CD4-positive, CD25-positive, alpha-beta regulatory T cell (primary cell): ENCODE measurements around the gene CCDC146. TPM values are rescaled to one million over a fixed set of nuclear protein-coding genes. Genes with fewer than 3 reads are reported as not detected.
A peak's percentile ranks its signal among the peaks of the same experiment; 100 is the strongest.
"Not testable (repeated sequence)": the region's sequence is repeated elsewhere in the genome, so short reads cannot be mapped to it uniquely, and the experiment has no call there.

Experiments used
- ATAC-seq, 2 donors: fragments of 150-1000 bp; cut with Tn5 transposase; one replicate each; pipeline ENCODE4 v1.10.0; 2021; ENCODE audit warnings: low read depth in 2 of 2, moderate number of reproducible peaks in 2 of 2, moderate library complexity in 1 of 2
- DNase-seq, 3 donors: peaks; one replicate each; pipeline versions ENCODE4 v3.0.0 to v3.0.0-alpha.2; 2012 to 2022; ENCODE audit warnings: mixed read lengths in 1 of 3
- H3K27ac ChIP-seq: one replicate; pipeline ENCODE4 v1.7.0; 2013; ENCODE audit warnings: mild to moderate bottlenecking, low read length; ENCODE audit not compliant: insufficient read depth, poor library complexity, severe bottlenecking
- H3K27me3 ChIP-seq: one replicate; pipeline ENCODE4 v1.7.0; 2013; ENCODE audit warnings: low read length; ENCODE audit not compliant: control insufficient read depth, insufficient read depth
- H3K36me3 ChIP-seq: one replicate; pipeline ENCODE4 v1.7.0; 2013; ENCODE audit warnings: mild to moderate bottlenecking, low read length, moderate library complexity; ENCODE audit not compliant: control insufficient read depth, insufficient read depth
- H3K4me1 ChIP-seq: 2 replicates; pipeline ENCODE4 v1.7.0; 2013; ENCODE audit warnings: mild to moderate bottlenecking, low read length; ENCODE audit not compliant: insufficient read depth, control insufficient read depth, poor library complexity, severe bottlenecking
- H3K4me3 ChIP-seq: one replicate; pipeline ENCODE4 v1.7.0; 2013; ENCODE audit warnings: low read depth, mild to moderate bottlenecking, low read length, moderate library complexity
- H3K9me3 ChIP-seq, 2 experiments: 1 replicate in 1 of 2; 2 replicates in 1 of 2; pipeline ENCODE4 v1.7.0; 2013; ENCODE audit warnings: low read length in 2 of 2, mild to moderate bottlenecking in 1 of 2, moderate library complexity in 1 of 2; ENCODE audit not compliant: control insufficient read depth in 2 of 2
- H3K27ac Mint-ChIP-seq, 3 donors: one replicate each; pipeline ENCODE4 v1.8.0; 2020 to 2022; ENCODE audit warnings: mild to moderate bottlenecking in 3 of 3, mixed read lengths in 3 of 3, moderate library complexity in 2 of 3
- H3K27me3 Mint-ChIP-seq: one replicate; pipeline ENCODE4 v1.8.0; 2022; ENCODE audit warnings: mild to moderate bottlenecking, mixed read lengths
- H3K36me3 Mint-ChIP-seq: one replicate; pipeline ENCODE4 v1.8.0; 2020; ENCODE audit warnings: mixed read lengths
- H3K4me1 Mint-ChIP-seq, 4 donors: one replicate each; pipeline ENCODE4 v1.8.0; 2020 to 2022; ENCODE audit warnings: mixed read lengths in 4 of 4, mild to moderate bottlenecking in 1 of 4
- H3K4me3 Mint-ChIP-seq, 4 donors: one replicate each; pipeline ENCODE4 v1.8.0; 2020 to 2022; ENCODE audit warnings: mild to moderate bottlenecking in 4 of 4, mixed read lengths in 4 of 4, moderate library complexity in 3 of 4
- H3K9me3 Mint-ChIP-seq, 7 donors: one replicate each; pipeline ENCODE4 v1.8.0; 2020 to 2022; ENCODE audit warnings: mixed read lengths in 7 of 7, mild to moderate bottlenecking in 3 of 7, moderate library complexity in 2 of 7
- polyA plus RNA-seq, 4 donors: library from polyadenylated mRNA; unstranded; fragments of 300-500 nt; fragmentation: Illumina TruSeq; gene quantifications; one replicate each; pipeline ENCODE4 v1.2.3, GENCODE V29; 2021
- total RNA-seq: library from RNA; stranded (reverse); gene quantifications from one replicate; pipeline ENCODE4 v1.2.3, GENCODE V29; 2022

The CCDC146 gene
- total and polyA plus RNA-seq, 5 donors from 2014 or later: 1.4 to 20.1 (median 2.9) TPM

DNA sequence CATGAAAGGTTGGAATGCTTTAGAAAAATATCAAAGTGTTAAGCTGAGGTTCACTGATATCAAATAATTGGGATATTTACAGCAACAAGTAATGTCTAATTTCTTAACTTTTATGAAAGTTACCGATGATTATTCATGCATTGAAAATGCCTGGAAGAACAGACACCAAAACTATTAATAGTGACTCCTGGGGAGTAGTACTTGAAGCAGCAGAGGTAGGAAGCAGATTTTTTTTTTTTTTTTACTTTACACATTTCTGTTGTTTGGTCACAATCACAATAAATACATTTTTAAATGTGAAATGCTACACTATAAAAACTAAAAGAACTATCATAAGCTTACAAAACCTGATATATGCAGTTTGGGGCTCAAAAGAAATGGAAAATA, 147.7 kb downstream of the CCDC146 start:
- no peaks in the 10 kb centered on the region for H3K27me3 Mint-ChIP-seq
- no peak overlapping the region for H3K27ac ChIP-seq
- H3K4me3 Mint-ChIP-seq: no peak overlapping the region

DNA sequence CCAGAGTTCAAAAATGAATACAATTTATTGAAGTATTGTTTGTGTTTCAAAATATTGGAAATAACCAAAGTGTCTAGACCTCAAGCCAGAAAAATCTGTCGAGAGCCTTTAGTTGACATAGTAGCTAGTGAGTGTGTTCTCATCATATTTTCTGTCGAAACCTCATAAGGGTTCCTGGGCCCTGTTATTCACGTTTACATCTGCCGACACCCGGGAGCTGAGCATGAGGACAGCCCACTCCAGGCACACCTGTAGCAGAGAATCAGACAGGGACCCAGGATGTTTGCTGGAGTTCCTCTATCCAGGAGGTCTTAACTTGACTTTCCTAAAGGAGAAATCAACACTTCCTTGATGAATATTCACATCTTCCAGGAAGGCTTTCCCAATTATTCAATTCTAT, 149.4 kb downstream of the CCDC146 start:
- no peaks in the 10 kb centered on the region for H3K4me1 ChIP-seq
- H3K4me1 Mint-ChIP-seq: peaks cover 0 to 5% (median 5%) of the 10 kb centered on the region in 4 donors
- H3K27ac ChIP-seq: no peak overlapping the region
- no peaks in the 10 kb centered on the region for H3K9me3 Mint-ChIP-seq
- ATAC-seq (no peak), DNase-seq (no peak)
- H3K36me3 ChIP-seq: peaks cover 2% of the 10 kb centered on the region
- H3K4me3 Mint-ChIP-seq: no peak overlapping the region
- no peaks in the 10 kb centered on the region for H3K27me3 ChIP-seq
- H3K9me3 ChIP-seq: no peaks in the 10 kb centered on the region
- no peaks in the 10 kb centered on the region for H3K27me3 Mint-ChIP-seq
- H3K36me3 Mint-ChIP-seq: peaks cover 32% of the 10 kb centered on the region
- H3K4me3 ChIP-seq: no peak overlapping the region
- no peak overlapping the region for H3K27ac Mint-ChIP-seq

More for the DNA sequence above, 147.7 kb downstream of the CCDC146 start:
- peaks cover 0 to 13% (median 7%) of the 10 kb centered on the region in 4 donors for H3K4me1 Mint-ChIP-seq
- Histone ChIP-seq H3K27me3 (no peaks in the 10 kb centered on the region), H3K4me1 (no peaks in the 10 kb centered on the region), H3K36me3 (peaks cover 2% of the 10 kb centered on the region), H3K4me3 (no peak overlapping the region), H3K9me3 (no peaks in the 10 kb centered on the region)
- no peaks in the 10 kb centered on the region for H3K9me3 Mint-ChIP-seq
- no peak for ATAC-seq
- no peak overlapping the region for H3K27ac Mint-ChIP-seq
- DNase-seq: no peak
- H3K36me3 Mint-ChIP-seq: peaks cover 22% of the 10 kb centered on the region

GRCh38 chr7:77275663-77276062, 153.2 kb downstream of the CCDC146 start:
- not testable (repeated sequence) for DNase-seq, H3K4me3 ChIP-seq, H3K27me3 Mint-ChIP-seq, H3K9me3 Mint-ChIP-seq, H3K27ac Mint-ChIP-seq, H3K27me3 ChIP-seq, H3K27ac ChIP-seq, H3K36me3 ChIP-seq, H3K4me1 ChIP-seq, H3K9me3 ChIP-seq, H3K4me1 Mint-ChIP-seq, H3K4me3 Mint-ChIP-seq, ATAC-seq
- peaks cover 49% of the 10 kb centered on the region for H3K36me3 Mint-ChIP-seq

- Histone ChIP-seq H3K27ac (no peak overlapping the region), H3K4me1 (no peaks in the 10 kb centered on the region), H3K4me3 (no peak overlapping the region), H3K27me3 (no peaks in the 10 kb centered on the region), H3K9me3 (no peaks in the 10 kb centered on the region), H3K36me3 (peaks cover 2% of the 10 kb centered on the region)
- ATAC-seq (no peak), DNase-seq (no peak)
- Mint-ChIP-seq H3K4me1 (peaks cover 0 to 4% (median 0%) of the 10 kb centered on the region in 4 donors), H3K36me3 (peaks cover 49% of the 10 kb centered on the region), H3K9me3 (no peaks in the 10 kb centered on the region), H3K27ac (no peak overlapping the region), H3K27me3 (no peaks in the 10 kb centered on the region), H3K4me3 (no peak overlapping the region)
Measured at GRCh38 chr7:77276120-77276519, 153.7 kb downstream of the CCDC146 start.

- H3K36me3 ChIP-seq: no peaks in the 10 kb centered on the region
- H3K4me1 ChIP-seq: no peaks in the 10 kb centered on the region
- DNase-seq (no peak), ATAC-seq (no peak)
- Mint-ChIP-seq H3K4me1 (no peaks in the 10 kb centered on the region), H3K9me3 (peaks cover 0 to 2% (median 0%) of the 10 kb centered on the region in 7 donors), H3K4me3 (no peak overlapping the region), H3K36me3 (peaks cover 62% of the 10 kb centered on the region), H3K27me3 (no peaks in the 10 kb centered on the region), H3K27ac (no peak overlapping the region)
- no peak overlapping the region for H3K27ac ChIP-seq
- no peaks in the 10 kb centered on the region for H3K9me3 ChIP-seq
- H3K27me3 ChIP-seq: no peaks in the 10 kb centered on the region
- H3K4me3 ChIP-seq: no peak overlapping the region
Measured at GRCh38 chr7:77281780-77282478, 159.5 kb downstream of the CCDC146 start.

GRCh38 chr7:77282897-77283296, 160.5 kb downstream of the CCDC146 start:
- Mint-ChIP-seq H3K4me3 (no peak overlapping the region), H3K9me3 (peaks cover 0 to 2% (median 0%) of the 10 kb centered on the region in 7 donors)

DNA sequence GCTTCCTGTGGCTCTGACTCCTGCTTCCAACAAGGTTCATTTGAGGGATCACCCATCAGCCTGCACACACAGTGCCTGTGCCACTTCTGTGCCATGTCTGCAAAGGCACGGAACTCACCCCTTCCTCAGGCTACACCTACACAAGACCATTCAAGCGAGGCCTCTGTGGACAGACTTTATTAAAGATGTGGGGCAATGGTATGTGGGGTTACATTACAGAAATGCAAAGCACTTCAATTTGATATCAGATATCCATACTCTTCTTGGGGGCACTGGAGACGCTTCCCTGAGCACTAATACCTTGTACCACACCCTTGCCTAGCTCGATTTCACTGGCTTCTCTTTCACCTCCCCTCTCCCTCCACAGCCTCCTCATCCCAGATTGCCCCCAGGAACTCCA, 161.6 kb downstream of the CCDC146 start:
- Mint-ChIP-seq H3K36me3 (peaks cover 62% of the 10 kb centered on the region), H3K27me3 (no peaks in the 10 kb centered on the region), H3K9me3 (peaks cover 0 to 2% (median 0%) of the 10 kb centered on the region in 7 donors), H3K4me3 (no peak overlapping the region), H3K4me1 (no peaks in the 10 kb centered on the region), H3K27ac (no peak overlapping the region)
- no peak for DNase-seq
- Histone ChIP-seq H3K4me3 (no peak overlapping the region), H3K4me1 (no peaks in the 10 kb centered on the region), H3K27ac (no peak overlapping the region), H3K9me3 (no peaks in the 10 kb centered on the region), H3K27me3 (no peaks in the 10 kb centered on the region), H3K36me3 (no peaks in the 10 kb centered on the region)
- ATAC-seq: no peak

More at GRCh38 chr7:77282897-77283296, 160.5 kb downstream of the CCDC146 start:
- H3K9me3 ChIP-seq: no peaks in the 10 kb centered on the region
- H3K27me3 ChIP-seq: no peaks in the 10 kb centered on the region
- H3K4me3 ChIP-seq: no peak overlapping the region
- H3K36me3 Mint-ChIP-seq: peaks cover 65% of the 10 kb centered on the region
- DNase-seq (no peak), ATAC-seq (no peak)
- H3K36me3 ChIP-seq: no peaks in the 10 kb centered on the region
- no peak overlapping the region for H3K27ac ChIP-seq
- peak overlapping the region in 1 of 3 donors; percentile 23 for H3K27ac Mint-ChIP-seq
- no peaks in the 10 kb centered on the region for H3K4me1 Mint-ChIP-seq
- H3K4me1 ChIP-seq: no peaks in the 10 kb centered on the region
- no peaks in the 10 kb centered on the region for H3K27me3 Mint-ChIP-seq

GRCh38 chr7:77284616-77285015, 162.2 kb downstream of the CCDC146 start:
- Histone ChIP-seq H3K9me3 (no peaks in the 10 kb centered on the region), H3K4me3 (no peak overlapping the region), H3K4me1 (no peaks in the 10 kb centered on the region), H3K27ac (no peak overlapping the region), H3K36me3 (no peaks in the 10 kb centered on the region), H3K27me3 (no peaks in the 10 kb centered on the region)
- Mint-ChIP-seq H3K9me3 (peaks cover 0 to 4% (median 2%) of the 10 kb centered on the region in 7 donors), H3K4me3 (no peak overlapping the region), H3K27me3 (no peaks in the 10 kb centered on the region), H3K27ac (no peak overlapping the region), H3K4me1 (no peaks in the 10 kb centered on the region), H3K36me3 (peaks cover 66% of the 10 kb centered on the region)
- DNase-seq: no peak
- ATAC-seq: no peak
